Naive thymus-derived CD4-positive, alpha-beta T cell (primary cell): ENCODE results near the gene NRL. TPM values are rescaled to one million over a fixed set of nuclear protein-coding genes. Genes with fewer than 3 reads are reported as not detected.
"Not testable (repeated sequence)": the region's sequence is repeated elsewhere in the genome, so short reads cannot be mapped to it uniquely, and the experiment has no call there.

Source experiments
- ATAC-seq: fragments of 150-1000 bp; cut with Tn5 transposase; 2 replicates; pipeline ENCODE4 v1.10.0; 2021; ENCODE audit warnings: mild to moderate bottlenecking, moderate library complexity
- CTCF ChIA-PET: fragments of 350-600 bp; sonication (Branson Sonifier 250); formaldehyde crosslinking; loops from one replicate; lab custom pipeline; 2021; ENCODE audit warnings: antibody characterized with exemption; lab: Charles Lee
- POLR2A ChIA-PET: fragments of 350-600 bp; sonication (Branson Sonifier 250); formaldehyde crosslinking; loops from one replicate; lab custom pipeline; 2021; ENCODE audit warnings: antibody characterized with exemption, inconsistent platforms; lab: Charles Lee
- DNase-seq, 9 donors: peaks; one replicate each; pipeline versions ENCODE4 v3.0.0 to v3.0.0-alpha.2; 2020 to 2022; ENCODE audit warnings: mixed read lengths in 1 of 9
- H3K27ac ChIP-seq: one replicate; pipeline ENCODE4 v1.7.0; 2013; ENCODE audit warnings: mild to moderate bottlenecking, low read depth, low read length, moderate library complexity
- H3K27me3 ChIP-seq, 2 donors: one replicate each; pipeline ENCODE4 v1.7.0; 2013; ENCODE audit warnings: low read length in 2 of 2, mild to moderate bottlenecking in 2 of 2, moderate library complexity in 2 of 2; ENCODE audit not compliant: control insufficient read depth in 2 of 2, insufficient read depth in 2 of 2
- H3K36me3 ChIP-seq, 3 experiments: 1 replicate in 2 of 3; 2 replicates in 1 of 3; pipeline ENCODE4 v1.7.0; 2013; ENCODE audit warnings: low read length in 3 of 3, mild to moderate bottlenecking in 3 of 3, moderate library complexity in 1 of 3; ENCODE audit not compliant: insufficient read depth in 3 of 3, control insufficient read depth in 2 of 3
- H3K4me1 ChIP-seq, 2 donors: one replicate each; pipeline ENCODE4 v1.7.0; 2013; ENCODE audit warnings: low read length in 2 of 2, mild to moderate bottlenecking in 2 of 2, moderate library complexity in 1 of 2; ENCODE audit not compliant: control insufficient read depth in 2 of 2, insufficient read depth in 2 of 2
- H3K4me3 ChIP-seq: 2 replicates; pipeline ENCODE4 v1.7.0; 2013; ENCODE audit warnings: mild to moderate bottlenecking, low read length
- H3K9me3 ChIP-seq, 3 experiments: 1 replicate in 2 of 3; 2 replicates in 1 of 3; pipeline ENCODE4 v1.7.0; 2013; ENCODE audit warnings: low read length in 3 of 3; ENCODE audit not compliant: control insufficient read depth in 2 of 3
- H3K27ac Mint-ChIP-seq, 9 donors: one replicate each; pipeline ENCODE4 v1.8.0; 2020 to 2022; ENCODE audit warnings: mixed read lengths in 9 of 9, mild to moderate bottlenecking in 8 of 9, moderate library complexity in 5 of 9, inconsistent platforms in 2 of 9
- H3K27me3 Mint-ChIP-seq, 5 donors: one replicate each; pipeline ENCODE4 v1.8.0; 2021 to 2022; ENCODE audit warnings: mixed read lengths in 5 of 5, mild to moderate bottlenecking in 1 of 5
- H3K36me3 Mint-ChIP-seq, 5 donors: one replicate each; pipeline ENCODE4 v1.8.0; 2020 to 2022; ENCODE audit warnings: mixed read lengths in 5 of 5, mild to moderate bottlenecking in 3 of 5, inconsistent platforms in 1 of 5
- H3K4me1 Mint-ChIP-seq, 7 donors: one replicate each; pipeline ENCODE4 v1.8.0; 2020 to 2022; ENCODE audit warnings: mixed read lengths in 7 of 7, mild to moderate bottlenecking in 3 of 7, inconsistent platforms in 1 of 7
- H3K4me3 Mint-ChIP-seq, 10 donors: one replicate each; pipeline ENCODE4 v1.8.0; 2020 to 2022; ENCODE audit warnings: mild to moderate bottlenecking in 10 of 10, mixed read lengths in 10 of 10, moderate library complexity in 6 of 10, inconsistent platforms in 2 of 10
- H3K9me3 Mint-ChIP-seq, 11 donors: one replicate each; pipeline ENCODE4 v1.8.0; 2020 to 2022; ENCODE audit warnings: mixed read lengths in 11 of 11, mild to moderate bottlenecking in 4 of 11, inconsistent platforms in 1 of 11, moderate library complexity in 1 of 11
- intact Hi-C, 2 donors: fragments of 100-400 bp; cut with micrococcal nuclease; formaldehyde crosslinking; loops; one replicate each; pipeline ENCODE4 v1.15.1; 2023
- polyA plus RNA-seq, 2 donors: library from polyadenylated mRNA; unstranded; fragments of 300-500 nt; fragmentation: Illumina TruSeq; gene quantifications; one replicate each; pipeline ENCODE4 v1.2.3, GENCODE V29; 2021
- total RNA-seq, 6 experiments: library from RNA in 5 of 6; stranded (reverse) in 5 of 6; gene quantifications; 1 replicate in 5 of 6; 2 replicates in 1 of 6; pipeline ENCODE4 v1.2.3 and lab custom pipeline; 2021 to 2026

Gene NRL
- total and polyA plus RNA-seq, 7 experiments from 2014 or later: 2.1 to 4.5 (median 3.7) TPM

- Mint-ChIP-seq H3K27ac (peak overlapping the region in 1 of 9 donors; percentile 52), H3K27me3 (peaks cover 11 to 35% (median 19%) of the 10 kb centered on the region in 5 donors), H3K36me3 (peaks cover 0 to 1% (median 0%) of the 10 kb centered on the region in 5 donors), H3K4me1 (peaks cover 8 to 19% (median 17%) of the 10 kb centered on the region in 7 donors), H3K9me3 (no peaks in the 10 kb centered on the region), H3K4me3 (peak overlapping the region in 9 of 10 donors; percentile 69 to 91 (median 78))
- CTCF ChIA-PET: interaction anchor here (0.6 to 8.4 kb wide), 3 partner anchors 23 to 52 kb away, joined by 3 to 246 read pairs (median 3); no protein-coding TSS in a partner anchor
- Histone ChIP-seq H3K36me3 (no peaks in the 10 kb centered on the region), H3K4me3 (no peak overlapping the region), H3K27ac (no peak overlapping the region), H3K27me3 (no peaks in the 10 kb centered on the region), H3K9me3 (no peaks in the 10 kb centered on the region), H3K4me1 (peaks cover 0 to 8% of the 10 kb centered on the region in 2 donors)
- POLR2A ChIA-PET: interaction anchor here (2.8 kb wide), 1 partner anchor 60 kb away, joined by 10 read pairs; the partner anchor contains the start of genes DCAF11 and NRL
- no peak for ATAC-seq
- intact Hi-C loops: no loop called here
- no peak for DNase-seq
Observed at GRCh38 chr14:24053548-24054323, 61.0 kb downstream of the NRL start.

GRCh38 chr14:24052656-24053547, 61.8 kb downstream of the NRL start:
- intact Hi-C loops: loop anchor here in 1 of 2 donors (1.0 kb wide), 2 partner anchors 17 to 61 kb away; partner anchors contain the start of genes DCAF11 and NRL
- Histone ChIP-seq H3K27ac (no peak overlapping the region), H3K9me3 (no peaks in the 10 kb centered on the region), H3K27me3 (no peaks in the 10 kb centered on the region), H3K4me3 (peak overlapping the region; percentile 63), H3K4me1 (peaks cover 0 to 8% of the 10 kb centered on the region in 2 donors), H3K36me3 (no peaks in the 10 kb centered on the region)
- H3K4me1 Mint-ChIP-seq: peaks cover 8 to 17% (median 14%) of the 10 kb centered on the region in 7 donors
- ATAC-seq: peak; percentile 51
- peaks cover 12 to 39% (median 19%) of the 10 kb centered on the region in 5 donors for H3K27me3 Mint-ChIP-seq
- peak in 1 of 9 donors; percentile 55 for DNase-seq
- H3K27ac Mint-ChIP-seq: peak overlapping the region in 5 of 9 donors; percentile 23 to 67 (median 46)
- ChIA-PET CTCF (interaction anchor here (0.8 to 8.4 kb wide), 2 partner anchors 38 to 53 kb away, joined by 3 to 246 read pairs; no protein-coding TSS in a partner anchor), POLR2A (interaction anchor here (0.6 to 2.8 kb wide), 6 partner anchors 29 to 378 kb away, joined by 3 to 11 read pairs (median 6); partner anchors contain the start of genes DCAF11, NRL and PSME2)
- peaks cover 0 to 1% (median 0%) of the 10 kb centered on the region in 5 donors for H3K36me3 Mint-ChIP-seq
- H3K9me3 Mint-ChIP-seq: no peaks in the 10 kb centered on the region
- H3K4me3 Mint-ChIP-seq: peak overlapping the region; percentile 69 to 91 (median 80)

- peaks cover 0 to 1% (median 0%) of the 10 kb centered on the region in 5 donors for H3K36me3 Mint-ChIP-seq
- CTCF ChIA-PET: interaction anchor here (0.6 to 8.4 kb wide), 4 partner anchors 11 to 53 kb away, joined by 3 to 246 read pairs (median 3); no protein-coding TSS in a partner anchor
- Histone ChIP-seq H3K4me3 (peak within 1 kb of the TSS; percentile 63), H3K27ac (peak within 1 kb of the TSS; percentile 53), H3K4me1 (peaks cover 0 to 8% of the 10 kb centered on the region in 2 donors), H3K9me3 (no peaks in the 10 kb centered on the region), H3K27me3 (no peaks in the 10 kb centered on the region), H3K36me3 (no peaks in the 10 kb centered on the region)
- H3K27ac Mint-ChIP-seq: peak within 1 kb of the TSS in 6 of 9 donors; percentile 46 to 67 (median 56)
- POLR2A ChIA-PET: interaction anchor here (0.6 to 2.8 kb wide), 10 partner anchors 29 to 379 kb away, joined by 3 to 11 read pairs (median 4); partner anchors contain the start of genes DCAF11, EMC9, NRL and PCK2
- intact Hi-C loops: loop anchor here in 1 of 2 donors (1.0 kb wide), 2 partner anchors 16 to 62 kb away; partner anchors contain the start of genes DCAF11 and NRL
- no peaks in the 10 kb centered on the region for H3K9me3 Mint-ChIP-seq
- peak within 1 kb of the TSS; percentile 81 to 91 (median 87) for H3K4me3 Mint-ChIP-seq
- H3K27me3 Mint-ChIP-seq: peaks cover 12 to 44% (median 19%) of the 10 kb centered on the region in 5 donors
- DNase-seq (peak; percentile 28 to 78 (median 47)), ATAC-seq (peak; percentile 79)
- H3K4me1 Mint-ChIP-seq: peaks cover 8 to 17% (median 14%) of the 10 kb centered on the region in 7 donors
Observed at GRCh38 chr14:24051789-24052655, 62.7 kb downstream of the NRL start, which contains the start of gene CARMIL3. CARMIL3 (plus strand) TSS chr14:24052009; CDS start chr14:24052154, 145 bp downstream.

GRCh38 chr14:24051176-24051788, 63.5 kb downstream of the NRL start:
- ATAC-seq (no peak), DNase-seq (peak in 2 of 9 donors; percentile 4 to 5)
- Mint-ChIP-seq H3K4me1 (peaks cover 8 to 17% (median 14%) of the 10 kb centered on the region in 7 donors), H3K27me3 (peaks cover 12 to 47% (median 19%) of the 10 kb centered on the region in 5 donors), H3K4me3 (peak overlapping the region; percentile 81 to 91 (median 87)), H3K36me3 (peaks cover 0 to 1% (median 0%) of the 10 kb centered on the region in 5 donors), H3K9me3 (no peaks in the 10 kb centered on the region), H3K27ac (peak overlapping the region in 4 of 9 donors; percentile 45 to 60 (median 56))
- ChIA-PET CTCF (interaction anchor here (0.6 to 8.4 kb wide), 3 partner anchors 10 to 54 kb away, joined by 3 to 246 read pairs (median 3); no protein-coding TSS in a partner anchor), POLR2A (interaction anchor here (0.8 to 2.8 kb wide), 8 partner anchors 30 to 380 kb away, joined by 3 to 11 read pairs (median 4); partner anchors contain the start of genes DCAF11, EMC9, NRL and PCK2)
- Histone ChIP-seq H3K36me3 (no peaks in the 10 kb centered on the region), H3K4me3 (peak overlapping the region; percentile 63), H3K27me3 (no peaks in the 10 kb centered on the region), H3K4me1 (peaks cover 0 to 8% of the 10 kb centered on the region in 2 donors), H3K27ac (peak overlapping the region; percentile 53), H3K9me3 (no peaks in the 10 kb centered on the region)
- intact Hi-C loops: no loop called here

- H3K4me3 ChIP-seq, H3K9me3 ChIP-seq, H3K4me1 ChIP-seq, DNase-seq, H3K36me3 ChIP-seq, H3K36me3 Mint-ChIP-seq, H3K27ac ChIP-seq, H3K27me3 ChIP-seq, H3K9me3 Mint-ChIP-seq, intact Hi-C loops, ATAC-seq: not testable (repeated sequence)
- H3K4me3 Mint-ChIP-seq: peak overlapping the region; percentile 81 to 91 (median 87)
- ChIA-PET CTCF (interaction anchor here (0.8 kb wide), 1 partner anchor 8 kb away, joined by 3 read pairs; no protein-coding TSS in a partner anchor), POLR2A (interaction anchor here (1.8 to 2.8 kb wide), 3 partner anchors 31 to 63 kb away, joined by 7 to 11 read pairs (median 10); partner anchors contain the start of genes DCAF11 and NRL)
- peaks cover 8 to 17% (median 14%) of the 10 kb centered on the region in 7 donors for H3K4me1 Mint-ChIP-seq
- H3K27me3 Mint-ChIP-seq: peaks cover 12 to 48% (median 19%) of the 10 kb centered on the region in 5 donors
- peak overlapping the region in 1 of 9 donors; percentile 53 for H3K27ac Mint-ChIP-seq
Observed at GRCh38 chr14:24050753-24051152, 64.0 kb downstream of the NRL start.
